Measurements from ENCODE around the gene SHOC2. TPM values are rescaled to one million over a fixed set of nuclear protein-coding genes. Genes with fewer than 3 reads are reported as not detected.
"Not testable (repeated sequence)": the region's sequence is repeated elsewhere in the genome, so short reads cannot be mapped to it uniquely, and the experiment has no call there.

SHOC2 gene
- total RNA-seq, 2 experiments from 2014 or later = 24.9 to 27.2 TPM

DNA sequence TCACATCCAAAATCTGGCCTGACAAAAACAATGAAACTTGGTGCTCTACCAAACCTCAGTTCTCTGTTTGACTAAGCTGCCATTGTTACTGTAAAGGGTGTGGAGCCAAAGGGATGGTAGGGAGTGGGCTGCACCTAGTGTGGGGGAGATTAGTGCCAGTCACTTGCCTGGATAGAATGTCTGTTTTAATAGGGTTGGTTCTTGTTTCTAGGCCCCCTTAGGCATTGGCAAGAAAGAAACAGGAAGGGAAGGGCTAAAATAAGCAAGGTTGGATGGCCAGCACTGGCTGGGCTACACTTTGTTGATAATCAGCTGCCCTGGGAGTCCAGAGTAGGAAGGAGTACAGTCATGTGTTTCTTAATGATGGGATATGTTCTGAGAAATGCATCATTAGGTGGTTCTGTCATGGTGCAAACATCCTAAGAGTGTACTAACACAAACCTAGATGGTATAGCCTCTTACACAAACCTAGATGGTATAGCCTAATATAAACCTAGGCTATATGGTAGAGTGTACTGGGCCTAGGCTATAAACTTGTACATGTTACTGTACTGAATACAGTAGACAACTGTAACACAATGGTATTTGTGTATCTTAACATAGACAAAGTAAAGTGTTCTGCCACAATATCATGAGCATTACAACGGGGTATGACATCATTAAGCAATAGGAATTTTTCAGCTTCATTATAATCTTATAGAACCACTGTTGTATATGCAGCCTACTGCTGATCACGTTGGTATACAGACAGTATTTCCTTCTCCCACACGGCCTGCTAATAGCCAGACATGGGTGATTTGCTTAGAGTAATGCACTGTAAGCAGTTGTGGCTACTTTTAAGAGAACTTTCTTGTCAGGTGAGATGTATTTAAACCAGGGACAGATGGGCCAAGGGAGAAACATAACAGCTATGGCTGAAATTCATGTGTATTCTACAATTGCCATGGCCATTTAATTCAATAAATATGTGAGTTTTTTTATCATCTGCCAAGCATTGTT is 15.8 kb upstream of the SHOC2 start:
- DNase-seq = peak; percentile 55
- intact Hi-C loops (cut with micrococcal nuclease) = loop anchor here (1.0 kb wide), 2 partner anchors 15 to 129 kb away; no protein-coding TSS in a partner anchor
- Mint-ChIP-seq H3K4me3 (no peak overlapping the region), H3K27me3 (ENCODE audit: low read depth) (no peaks in the 10 kb centered on the region), H3K9me3 (no peaks in the 10 kb centered on the region), H3K4me1 (ENCODE audit: low read depth) (peaks cover 38% of the 10 kb centered on the region), H3K36me3 (ENCODE audit: low read depth) (peaks cover 23% of the 10 kb centered on the region), H3K27ac (peak overlapping the region; percentile 74)
- CTCF ChIA-PET = interaction anchor here (0.7 to 2.3 kb wide), 6 partner anchors 10 to 293 kb away, joined by 3 to 9 read pairs (median 6); partner anchors contain the start of genes BBIP1 and SHOC2

DNA sequence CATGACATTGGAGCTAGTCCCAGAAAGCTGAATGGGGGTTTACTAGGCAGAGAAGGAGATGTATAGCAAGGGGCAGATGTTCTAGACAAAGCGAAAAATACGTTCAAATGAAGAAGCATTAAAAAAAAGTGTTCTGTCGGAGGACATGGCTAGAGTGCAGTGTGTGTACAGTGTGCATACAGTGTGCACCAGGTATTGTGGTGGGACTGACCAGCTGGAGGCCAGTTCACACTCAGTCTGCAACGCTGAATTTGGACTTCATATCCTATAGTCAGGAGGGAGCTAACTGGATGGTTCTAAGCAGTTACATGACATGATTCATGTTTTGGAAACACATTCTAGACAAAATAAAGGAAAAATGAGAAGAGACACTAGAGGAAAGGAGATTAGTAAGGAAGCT is 9.3 kb upstream of the SHOC2 start:
- Mint-ChIP-seq H3K27me3 (ENCODE audit: low read depth) (no peaks in the 10 kb centered on the region), H3K4me1 (ENCODE audit: low read depth) (peaks cover 15% of the 10 kb centered on the region), H3K36me3 (ENCODE audit: low read depth) (peaks cover 5% of the 10 kb centered on the region), H3K9me3 (no peaks in the 10 kb centered on the region), H3K27ac (no peak overlapping the region), H3K4me3 (no peak overlapping the region)
- no peak for DNase-seq
- intact Hi-C loops (cut with micrococcal nuclease) = loop anchor here (10.0 kb wide), 1 partner anchor 1545 kb away; no protein-coding TSS in a partner anchor
- CTCF ChIA-PET = interaction anchor here (0.9 to 1.3 kb wide), 4 partner anchors 8 to 152 kb away, joined by 3 read pairs; no protein-coding TSS in a partner anchor

DNA sequence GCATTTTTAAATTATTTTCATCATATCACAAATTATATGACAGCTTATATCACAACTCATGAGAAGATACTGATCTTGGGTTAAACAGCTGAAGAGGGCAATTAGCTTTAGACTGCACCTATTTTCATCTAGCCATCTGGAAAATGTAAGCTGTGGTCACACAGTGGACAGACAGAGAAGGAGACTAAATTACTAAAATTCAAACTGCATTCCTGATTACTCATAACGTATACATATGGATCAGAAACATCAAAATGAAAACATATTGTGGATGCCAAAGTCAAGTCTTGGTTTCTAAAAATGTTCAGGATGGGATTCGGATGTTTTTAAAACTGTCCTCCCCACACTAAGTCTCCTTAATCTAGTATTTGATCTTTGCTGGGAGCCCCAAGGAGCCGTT is 7.0 kb upstream of the SHOC2 start:
- CTCF ChIA-PET = interaction anchor here (1.1 kb wide), 1 partner anchor 109 kb away, joined by 3 read pairs; no protein-coding TSS in a partner anchor
- H3K27ac Mint-ChIP-seq = no peak overlapping the region
- no peak for DNase-seq
- no peaks in the 10 kb centered on the region for H3K27me3 Mint-ChIP-seq (ENCODE audit: low read depth)
- no peaks in the 10 kb centered on the region for H3K9me3 Mint-ChIP-seq
- no peak overlapping the region for H3K4me3 Mint-ChIP-seq
- H3K4me1 Mint-ChIP-seq (ENCODE audit: low read depth) = peaks cover 28% of the 10 kb centered on the region
- H3K36me3 Mint-ChIP-seq (ENCODE audit: low read depth) = peaks cover 6% of the 10 kb centered on the region
- intact Hi-C loops (cut with micrococcal nuclease) = loop anchor here (10.0 kb wide), 1 partner anchor 1542 kb away; no protein-coding TSS in a partner anchor

DNA sequence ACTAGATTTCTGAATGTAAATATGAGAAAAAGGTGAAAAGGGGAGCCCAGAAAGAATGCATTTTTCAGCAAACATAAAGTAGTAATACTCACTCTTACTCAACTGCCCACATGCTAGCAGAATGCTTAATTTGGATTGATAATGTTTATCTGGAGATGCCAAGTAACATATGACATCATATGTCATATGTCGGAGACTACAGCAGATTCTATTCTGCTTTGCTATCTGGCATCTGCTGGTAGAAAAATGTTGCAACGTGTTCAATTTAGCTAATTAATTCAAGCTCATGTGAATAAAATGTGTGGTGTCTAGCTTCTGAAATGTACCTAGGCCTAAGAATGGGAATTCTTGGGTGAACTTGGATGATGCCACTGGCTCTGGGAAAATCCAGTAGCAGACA is 5.0 kb upstream of the SHOC2 start:
- Mint-ChIP-seq H3K27ac (no peak overlapping the region), H3K27me3 (ENCODE audit: low read depth) (no peaks in the 10 kb centered on the region), H3K36me3 (ENCODE audit: low read depth) (peaks cover 8% of the 10 kb centered on the region), H3K4me3 (no peak overlapping the region), H3K9me3 (no peaks in the 10 kb centered on the region), H3K4me1 (ENCODE audit: low read depth) (peaks cover 30% of the 10 kb centered on the region)
- intact Hi-C loops (cut with micrococcal nuclease) = loop anchor here (10.0 kb wide), 1 partner anchor 1540 kb away; no protein-coding TSS in a partner anchor
- DNase-seq = no peak
- CTCF ChIA-PET = interaction anchor here (0.8 to 1.5 kb wide), 3 partner anchors 13 to 110 kb away, joined by 3 read pairs; no protein-coding TSS in a partner anchor

DNA sequence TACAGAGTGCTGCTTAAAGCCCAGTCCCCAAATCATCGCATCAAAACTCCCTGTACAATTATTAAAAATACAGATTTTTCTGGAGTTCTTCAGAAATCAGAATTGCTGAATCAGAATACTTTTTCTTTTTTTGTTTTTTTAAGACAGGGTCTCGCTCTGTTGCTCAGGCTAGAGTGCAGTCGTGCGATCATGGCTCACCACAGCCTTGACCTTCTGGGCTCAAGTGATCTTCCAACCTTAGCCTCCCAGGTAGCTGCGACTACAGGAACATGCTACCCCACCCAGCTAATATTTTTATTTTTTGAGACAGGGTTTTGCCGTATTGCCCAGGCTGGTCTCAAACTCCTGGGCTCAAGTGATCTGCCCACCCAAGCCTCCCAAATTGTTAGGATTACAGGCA is 4.4 kb upstream of the SHOC2 start:
- intact Hi-C loops (cut with micrococcal nuclease) = loop anchor here (5.0 to 10.0 kb wide), 2 partner anchors 688 to 1540 kb away; no protein-coding TSS in a partner anchor
- H3K27ac Mint-ChIP-seq = no peak overlapping the region

DNA sequence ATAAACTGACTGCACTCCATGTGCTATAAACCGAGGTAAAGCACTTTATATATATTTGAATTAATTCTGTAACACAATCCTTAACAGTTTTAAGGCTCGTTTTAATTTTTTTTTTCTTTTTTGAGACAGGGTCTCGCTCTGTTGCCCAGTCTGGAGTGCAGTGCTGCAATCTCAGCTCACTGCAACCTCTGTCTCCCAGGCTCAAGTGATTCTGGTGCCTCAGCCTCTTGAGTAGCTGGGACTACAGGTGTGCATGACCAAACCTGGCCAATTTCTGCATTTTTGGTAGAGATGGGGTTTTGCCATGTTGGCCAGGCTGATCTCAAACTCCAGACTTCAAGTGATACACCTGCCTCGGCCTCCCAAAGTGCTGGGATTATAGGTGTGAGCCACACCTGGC is 3.8 kb upstream of the SHOC2 start:
- CTCF ChIA-PET = interaction anchor here (1.5 to 1.9 kb wide), 2 partner anchors 18 to 244 kb away, joined by 3 to 6 read pairs; no protein-coding TSS in a partner anchor
- intact Hi-C loops (cut with micrococcal nuclease) = loop anchor here (5.0 to 10.0 kb wide), 2 partner anchors 688 to 1539 kb away; no protein-coding TSS in a partner anchor
- DNase-seq; H3K36me3 Mint-ChIP-seq (ENCODE audit: low read depth); H3K4me3 Mint-ChIP-seq; H3K27me3 Mint-ChIP-seq (ENCODE audit: low read depth); H3K9me3 Mint-ChIP-seq; H3K27ac Mint-ChIP-seq: not testable (repeated sequence)
- peaks cover 25% of the 10 kb centered on the region for H3K4me1 Mint-ChIP-seq (ENCODE audit: low read depth)

More for the DNA sequence above, 4.4 kb upstream of the SHOC2 start:
- peaks cover 8% of the 10 kb centered on the region for H3K36me3 Mint-ChIP-seq (ENCODE audit: low read depth)
- no peaks in the 10 kb centered on the region for H3K9me3 Mint-ChIP-seq
- CTCF ChIA-PET = interaction anchor here (0.8 to 1.9 kb wide), 4 partner anchors 13 to 243 kb away, joined by 3 to 6 read pairs (median 3); no protein-coding TSS in a partner anchor
- H3K4me3 Mint-ChIP-seq = no peak overlapping the region
- DNase-seq = no peak
- no peaks in the 10 kb centered on the region for H3K27me3 Mint-ChIP-seq (ENCODE audit: low read depth)
- peaks cover 30% of the 10 kb centered on the region for H3K4me1 Mint-ChIP-seq (ENCODE audit: low read depth)

DNA sequence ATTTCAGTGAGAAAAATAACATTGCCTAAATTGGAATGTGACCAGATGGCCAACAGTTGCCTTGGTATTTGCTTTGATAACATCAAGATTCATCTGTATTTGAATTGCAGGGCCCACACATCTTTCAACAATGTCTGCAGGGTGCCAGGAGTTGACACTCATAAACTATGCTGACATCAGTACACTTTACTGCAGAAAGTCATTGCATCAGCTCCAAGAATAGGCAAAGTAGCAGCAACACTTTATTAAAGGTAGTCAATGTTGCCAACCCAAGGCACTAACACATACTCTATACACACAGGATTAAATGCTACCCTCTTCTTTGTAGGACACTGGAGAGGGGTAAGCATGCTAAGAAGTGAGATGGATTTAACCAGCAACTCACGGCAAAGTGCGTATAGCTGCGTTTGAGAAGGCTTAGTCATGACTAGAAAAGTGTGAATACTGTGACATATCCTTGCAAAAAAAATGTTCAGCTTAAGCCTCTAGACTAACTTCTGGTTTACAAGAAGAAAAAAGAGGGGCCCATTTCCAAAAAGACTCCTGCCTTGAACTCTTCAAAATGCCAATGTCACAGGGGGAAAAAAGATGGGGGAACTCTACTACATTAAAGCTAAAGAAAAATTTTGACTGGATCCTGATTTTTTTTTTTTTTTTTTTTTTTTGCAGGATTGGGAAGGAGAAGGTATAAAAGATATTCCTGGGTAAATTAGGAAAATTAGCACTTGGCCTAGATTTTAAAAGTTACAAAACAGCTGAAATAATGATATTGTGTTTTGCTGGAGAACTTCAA is 2.7 kb upstream of the SHOC2 start:
- peaks cover 23% of the 10 kb centered on the region for H3K4me1 Mint-ChIP-seq (ENCODE audit: low read depth)
- intact Hi-C loops (cut with micrococcal nuclease) = loop anchor here (5.0 to 10.0 kb wide), 2 partner anchors 689 to 1538 kb away; no protein-coding TSS in a partner anchor
- CTCF ChIA-PET = interaction anchor here (0.7 to 1.9 kb wide), 7 partner anchors 16 to 303 kb away, joined by 3 to 6 read pairs (median 3); no protein-coding TSS in a partner anchor
- no peak overlapping the region for H3K4me3 Mint-ChIP-seq
- no peaks in the 10 kb centered on the region for H3K9me3 Mint-ChIP-seq
- H3K27ac Mint-ChIP-seq = peak overlapping the region; percentile 19
- peaks cover 8% of the 10 kb centered on the region for H3K36me3 Mint-ChIP-seq (ENCODE audit: low read depth)
- DNase-seq = no peak
- H3K27me3 Mint-ChIP-seq (ENCODE audit: low read depth) = no peaks in the 10 kb centered on the region

DNA sequence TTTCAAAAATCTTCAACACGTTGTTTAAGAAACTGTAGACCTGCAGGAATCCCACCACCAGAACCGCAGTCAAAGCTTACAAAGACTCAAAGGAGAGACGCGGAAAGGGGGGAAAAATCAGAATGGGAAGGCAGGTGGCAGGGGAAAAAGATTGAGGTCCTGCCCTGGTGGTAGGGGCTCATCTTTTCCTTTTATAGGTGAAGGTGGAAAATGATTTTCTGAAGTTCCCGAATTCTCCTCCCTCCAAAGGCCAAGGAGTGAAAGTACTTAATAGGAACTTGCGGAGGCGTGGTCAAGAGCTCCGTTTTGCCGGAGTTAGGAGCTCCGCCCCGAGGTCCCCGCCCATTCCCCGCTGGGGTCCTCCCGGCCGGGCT is 1.1 kb upstream of the SHOC2 start:
- intact Hi-C loops (cut with micrococcal nuclease) = loop anchor here (1.0 to 10.0 kb wide), 6 partner anchors 15 to 1537 kb away; partner anchors contain the start of genes ADRA2A and GPAM
- H3K4me3 Mint-ChIP-seq = peak overlapping the region; percentile 97
- peaks cover 28% of the 10 kb centered on the region for H3K4me1 Mint-ChIP-seq (ENCODE audit: low read depth)
- H3K36me3 Mint-ChIP-seq (ENCODE audit: low read depth) = peaks cover 7% of the 10 kb centered on the region
- no peaks in the 10 kb centered on the region for H3K27me3 Mint-ChIP-seq (ENCODE audit: low read depth)
- no peaks in the 10 kb centered on the region for H3K9me3 Mint-ChIP-seq
- H3K27ac Mint-ChIP-seq = peak overlapping the region; percentile 98
- DNase-seq = peak; percentile 91
- CTCF ChIA-PET = interaction anchor here (0.6 to 2.2 kb wide), 5 partner anchors 9 to 176 kb away, joined by 3 to 6 read pairs (median 4); no protein-coding TSS in a partner anchor

DNA sequence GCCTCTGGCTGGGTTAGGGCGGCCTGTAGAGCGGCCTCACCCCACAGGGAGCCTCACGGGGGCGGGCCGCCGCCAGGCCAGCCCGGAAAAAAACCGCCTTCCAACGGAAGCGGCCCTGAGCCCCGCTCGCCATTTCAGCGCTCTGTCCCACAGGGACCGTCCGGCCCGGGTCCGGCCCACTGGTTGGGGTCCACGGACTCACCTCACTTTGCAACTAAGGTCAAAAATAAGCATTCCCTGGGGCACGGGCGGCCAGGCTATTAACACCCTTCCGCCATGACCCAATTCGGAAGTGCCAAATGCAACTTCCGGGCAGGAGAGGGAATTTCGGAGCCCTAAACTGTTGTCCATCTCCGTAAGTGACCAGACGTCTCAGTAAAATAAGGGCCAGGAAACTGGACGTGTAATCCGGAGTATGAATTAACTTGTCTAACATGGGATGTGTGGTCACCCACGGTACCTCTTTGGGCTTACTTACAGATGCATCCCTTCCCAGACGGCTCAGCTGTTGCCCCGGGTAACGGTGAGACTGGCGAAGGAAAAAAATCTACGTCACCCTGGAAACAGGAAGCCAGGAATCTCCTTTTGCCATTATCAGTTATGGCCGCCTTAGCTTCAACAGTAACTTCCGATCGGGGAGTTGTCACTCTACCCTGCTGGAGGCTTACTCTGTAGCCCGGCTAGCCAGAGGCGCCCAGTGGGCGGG is 608 bp upstream of the SHOC2 start, which contains the start of gene BBIP1:
Gene BBIP1 (minus strand): TSS at position 538 of the 706 bp plus-strand sequence. CDS start 1,023 bp downstream, outside the sequence.
- Mint-ChIP-seq H3K4me1 (ENCODE audit: low read depth) (peaks cover 32% of the 10 kb centered on the region), H3K4me3 (peak within 1 kb of the TSS; percentile 97), H3K27me3 (ENCODE audit: low read depth) (no peaks in the 10 kb centered on the region), H3K9me3 (no peaks in the 10 kb centered on the region), H3K36me3 (ENCODE audit: low read depth) (peaks cover 7% of the 10 kb centered on the region), H3K27ac (peak within 1 kb of the TSS; percentile 98)
- CTCF ChIA-PET = interaction anchor here (0.6 to 2.2 kb wide), 7 partner anchors 9 to 176 kb away, joined by 3 to 6 read pairs (median 4); no protein-coding TSS in a partner anchor
- no peak for DNase-seq
- intact Hi-C loops (cut with micrococcal nuclease) = loop anchor here (1.0 to 10.0 kb wide), 14 partner anchors 15 to 1536 kb away; partner anchors contain the start of genes ADRA2A, GPAM and SMC3

DNA sequence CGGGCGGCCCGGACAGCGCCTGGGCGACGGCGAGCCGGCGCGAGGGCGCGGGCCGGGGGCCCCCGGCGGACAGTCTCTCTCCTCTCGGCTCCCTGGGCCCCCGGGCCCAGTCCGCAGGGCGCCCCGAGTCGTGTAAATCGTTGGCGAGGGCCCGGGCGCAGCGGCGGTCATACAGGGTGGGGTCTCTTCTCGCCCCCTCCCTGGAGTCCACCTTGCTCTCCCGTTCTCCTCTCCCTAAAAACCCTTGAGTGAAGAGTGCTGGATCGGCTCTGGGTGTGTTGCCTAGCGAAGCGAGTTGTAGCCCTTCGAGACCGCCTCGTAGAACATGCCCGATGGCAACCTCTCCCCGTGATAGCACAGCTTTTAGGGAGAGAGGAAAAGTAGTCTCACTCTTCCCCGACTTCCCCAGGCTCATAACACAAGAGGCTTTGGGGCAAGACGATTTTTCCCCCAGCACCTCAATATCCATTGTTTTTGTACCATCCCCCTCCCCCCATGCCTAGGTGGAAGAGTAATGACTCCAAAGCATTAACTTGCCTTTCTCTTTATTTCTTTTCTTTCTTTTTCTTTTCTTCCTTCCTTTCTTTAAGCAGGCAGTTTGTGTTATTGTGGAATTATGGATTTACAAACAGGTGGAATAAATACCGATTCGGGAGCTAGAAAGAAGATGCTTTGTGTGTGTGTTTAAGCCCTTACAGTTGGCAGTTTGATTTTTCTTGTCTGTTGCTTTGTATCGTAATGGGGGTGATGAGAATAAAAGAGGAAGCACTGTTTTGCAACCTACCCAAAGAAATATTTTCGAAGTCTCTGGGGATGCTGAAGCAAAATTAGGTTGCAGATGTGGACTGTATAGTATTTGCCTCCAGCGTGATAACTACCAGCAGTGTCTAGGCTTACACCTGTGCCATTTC is 822 bp downstream of the SHOC2 start:
- H3K27me3 Mint-ChIP-seq (ENCODE audit: low read depth) = no peaks in the 10 kb centered on the region
- CTCF ChIA-PET = interaction anchor here (0.8 to 1.9 kb wide), 3 partner anchors 23 to 146 kb away, joined by 3 to 6 read pairs (median 3); no protein-coding TSS in a partner anchor
- H3K36me3 Mint-ChIP-seq (ENCODE audit: low read depth) = peaks cover 7% of the 10 kb centered on the region
- peaks cover 39% of the 10 kb centered on the region for H3K4me1 Mint-ChIP-seq (ENCODE audit: low read depth)
- H3K27ac Mint-ChIP-seq = peak overlapping the region; percentile 76
- intact Hi-C loops (cut with micrococcal nuclease) = loop anchor here (1.0 to 10.0 kb wide), 13 partner anchors 48 to 1535 kb away; partner anchors contain the start of genes ADRA2A, GPAM and SMC3
- DNase-seq = peak; percentile 27
- H3K4me3 Mint-ChIP-seq = peak overlapping the region; percentile 87
- H3K9me3 Mint-ChIP-seq = no peaks in the 10 kb centered on the region
